Measurements from ENCODE around the gene CREBZF.

DNA sequence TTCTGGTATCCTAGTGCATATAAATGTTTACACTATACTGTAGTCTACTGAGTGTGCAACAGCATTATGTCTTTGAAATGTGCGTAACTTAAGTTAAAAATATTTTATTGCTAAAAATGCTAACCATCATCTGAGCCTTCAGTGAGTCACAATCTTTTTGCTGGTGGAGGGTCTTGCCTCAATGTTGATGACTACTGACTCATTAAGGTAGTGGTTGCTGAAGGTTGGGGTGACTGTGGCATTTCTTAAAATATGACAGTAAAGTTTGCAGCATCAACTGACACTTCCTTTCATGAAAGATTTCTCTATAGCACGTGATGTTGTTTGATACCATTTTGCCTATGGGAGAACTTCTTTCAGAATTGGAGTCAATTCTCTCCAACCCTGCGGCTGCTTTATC lies 8.5 kb upstream of the CREBZF start:
- TF ChIP-seq POLR2AphosphoS5 (IDR thresholded peaks at IDR 0.05; ENCODE audit: low read depth) (no peak), EZH2 (IDR thresholded peaks at IDR 0.05; ENCODE audit: low read depth, unreplicated experiment) (no peak), JUNB (IDR thresholded peaks at IDR 0.05; ENCODE audit: unreplicated experiment) (no peak), CREB1 (CRISPR knock-in tag; IDR thresholded peaks at IDR 0.05; ENCODE audit: low read depth) (no peak), EZH2phosphoT487 (IDR thresholded peaks at IDR 0.05; ENCODE audit: unreplicated experiment) (no peak), ZNF114 (CRISPR knock-in tag; IDR thresholded peaks at IDR 0.05) (no peak), STAT1 (IDR thresholded peaks at IDR 0.05; ENCODE audit: unreplicated experiment) (no peak), ZNF331 (CRISPR knock-in tag; IDR thresholded peaks at IDR 0.05; ENCODE audit: low read depth) (no peak), NANOG (IDR thresholded peaks at IDR 0.05; ENCODE audit: borderline replicate concordance) (no peak)
- TF ChIP-seq, protein P1, sequence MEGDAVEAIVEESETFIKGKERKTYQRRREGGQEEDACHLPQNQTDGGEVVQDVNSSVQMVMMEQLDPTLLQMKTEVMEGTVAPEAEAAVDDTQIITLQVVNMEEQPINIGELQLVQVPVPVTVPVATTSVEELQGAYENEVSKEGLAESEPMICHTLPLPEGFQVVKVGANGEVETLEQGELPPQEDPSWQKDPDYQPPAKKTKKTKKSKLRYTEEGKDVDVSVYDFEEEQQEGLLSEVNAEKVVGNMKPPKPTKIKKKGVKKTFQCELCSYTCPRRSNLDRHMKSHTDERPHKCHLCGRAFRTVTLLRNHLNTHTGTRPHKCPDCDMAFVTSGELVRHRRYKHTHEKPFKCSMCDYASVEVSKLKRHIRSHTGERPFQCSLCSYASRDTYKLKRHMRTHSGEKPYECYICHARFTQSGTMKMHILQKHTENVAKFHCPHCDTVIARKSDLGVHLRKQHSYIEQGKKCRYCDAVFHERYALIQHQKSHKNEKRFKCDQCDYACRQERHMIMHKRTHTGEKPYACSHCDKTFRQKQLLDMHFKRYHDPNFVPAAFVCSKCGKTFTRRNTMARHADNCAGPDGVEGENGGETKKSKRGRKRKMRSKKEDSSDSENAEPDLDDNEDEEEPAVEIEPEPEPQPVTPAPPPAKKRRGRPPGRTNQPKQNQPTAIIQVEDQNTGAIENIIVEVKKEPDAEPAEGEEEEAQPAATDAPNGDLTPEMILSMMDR (conservative IDR thresholded peaks at IDR 0.05; ENCODE audit: low read depth in 2 of 2) = no peak
- TF ChIP-seq, protein P2, sequence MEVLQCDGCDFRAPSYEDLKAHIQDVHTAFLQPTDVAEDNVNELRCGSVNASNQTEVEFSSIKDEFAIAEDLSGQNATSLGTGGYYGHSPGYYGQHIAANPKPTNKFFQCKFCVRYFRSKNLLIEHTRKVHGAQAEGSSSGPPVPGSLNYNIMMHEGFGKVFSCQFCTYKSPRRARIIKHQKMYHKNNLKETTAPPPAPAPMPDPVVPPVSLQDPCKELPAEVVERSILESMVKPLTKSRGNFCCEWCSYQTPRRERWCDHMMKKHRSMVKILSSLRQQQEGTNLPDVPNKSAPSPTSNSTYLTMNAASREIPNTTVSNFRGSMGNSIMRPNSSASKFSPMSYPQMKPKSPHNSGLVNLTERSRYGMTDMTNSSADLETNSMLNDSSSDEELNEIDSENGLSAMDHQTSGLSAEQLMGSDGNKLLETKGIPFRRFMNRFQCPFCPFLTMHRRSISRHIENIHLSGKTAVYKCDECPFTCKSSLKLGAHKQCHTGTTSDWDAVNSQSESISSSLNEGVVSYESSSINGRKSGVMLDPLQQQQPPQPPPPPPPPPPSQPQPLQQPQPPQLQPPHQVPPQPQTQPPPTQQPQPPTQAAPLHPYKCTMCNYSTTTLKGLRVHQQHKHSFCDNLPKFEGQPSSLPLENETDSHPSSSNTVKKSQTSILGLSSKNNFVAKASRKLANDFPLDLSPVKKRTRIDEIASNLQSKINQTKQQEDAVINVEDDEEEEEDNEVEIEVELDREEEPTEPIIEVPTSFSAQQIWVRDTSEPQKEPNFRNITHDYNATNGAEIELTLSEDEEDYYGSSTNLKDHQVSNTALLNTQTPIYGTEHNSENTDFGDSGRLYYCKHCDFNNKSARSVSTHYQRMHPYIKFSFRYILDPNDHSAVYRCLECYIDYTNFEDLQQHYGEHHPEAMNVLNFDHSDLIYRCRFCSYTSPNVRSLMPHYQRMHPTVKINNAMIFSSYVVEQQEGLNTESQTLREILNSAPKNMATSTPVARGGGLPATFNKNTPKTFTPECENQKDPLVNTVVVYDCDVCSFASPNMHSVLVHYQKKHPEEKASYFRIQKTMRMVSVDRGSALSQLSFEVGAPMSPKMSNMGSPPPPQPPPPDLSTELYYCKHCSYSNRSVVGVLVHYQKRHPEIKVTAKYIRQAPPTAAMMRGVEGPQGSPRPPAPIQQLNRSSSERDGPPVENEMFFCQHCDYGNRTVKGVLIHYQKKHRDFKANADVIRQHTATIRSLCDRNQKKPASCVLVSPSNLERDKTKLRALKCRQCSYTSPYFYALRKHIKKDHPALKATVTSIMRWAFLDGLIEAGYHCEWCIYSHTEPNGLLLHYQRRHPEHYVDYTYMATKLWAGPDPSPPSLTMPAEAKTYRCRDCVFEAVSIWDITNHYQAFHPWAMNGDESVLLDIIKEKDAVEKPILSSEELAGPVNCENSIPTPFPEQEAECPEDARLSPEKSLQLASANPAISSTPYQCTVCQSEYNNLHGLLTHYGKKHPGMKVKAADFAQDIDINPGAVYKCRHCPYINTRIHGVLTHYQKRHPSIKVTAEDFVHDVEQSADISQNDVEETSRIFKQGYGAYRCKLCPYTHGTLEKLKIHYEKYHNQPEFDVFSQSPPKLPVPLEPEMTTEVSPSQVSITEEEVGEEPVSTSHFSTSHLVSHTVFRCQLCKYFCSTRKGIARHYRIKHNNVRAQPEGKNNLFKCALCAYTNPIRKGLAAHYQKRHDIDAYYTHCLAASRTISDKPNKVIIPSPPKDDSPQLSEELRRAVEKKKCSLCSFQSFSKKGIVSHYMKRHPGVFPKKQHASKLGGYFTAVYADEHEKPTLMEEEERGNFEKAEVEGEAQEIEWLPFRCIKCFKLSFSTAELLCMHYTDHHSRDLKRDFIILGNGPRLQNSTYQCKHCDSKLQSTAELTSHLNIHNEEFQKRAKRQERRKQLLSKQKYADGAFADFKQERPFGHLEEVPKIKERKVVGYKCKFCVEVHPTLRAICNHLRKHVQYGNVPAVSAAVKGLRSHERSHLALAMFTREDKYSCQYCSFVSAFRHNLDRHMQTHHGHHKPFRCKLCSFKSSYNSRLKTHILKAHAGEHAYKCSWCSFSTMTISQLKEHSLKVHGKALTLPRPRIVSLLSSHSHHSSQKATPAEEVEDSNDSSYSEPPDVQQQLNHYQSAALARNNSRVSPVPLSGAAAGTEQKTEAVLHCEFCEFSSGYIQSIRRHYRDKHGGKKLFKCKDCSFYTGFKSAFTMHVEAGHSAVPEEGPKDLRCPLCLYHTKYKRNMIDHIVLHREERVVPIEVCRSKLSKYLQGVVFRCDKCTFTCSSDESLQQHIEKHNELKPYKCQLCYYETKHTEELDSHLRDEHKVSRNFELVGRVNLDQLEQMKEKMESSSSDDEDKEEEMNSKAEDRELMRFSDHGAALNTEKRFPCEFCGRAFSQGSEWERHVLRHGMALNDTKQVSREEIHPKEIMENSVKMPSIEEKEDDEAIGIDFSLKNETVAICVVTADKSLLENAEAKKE (CRISPR knock-in tag; IDR thresholded peaks at IDR 0.05) = no peak
- TF ChIP-seq, protein P3, sequence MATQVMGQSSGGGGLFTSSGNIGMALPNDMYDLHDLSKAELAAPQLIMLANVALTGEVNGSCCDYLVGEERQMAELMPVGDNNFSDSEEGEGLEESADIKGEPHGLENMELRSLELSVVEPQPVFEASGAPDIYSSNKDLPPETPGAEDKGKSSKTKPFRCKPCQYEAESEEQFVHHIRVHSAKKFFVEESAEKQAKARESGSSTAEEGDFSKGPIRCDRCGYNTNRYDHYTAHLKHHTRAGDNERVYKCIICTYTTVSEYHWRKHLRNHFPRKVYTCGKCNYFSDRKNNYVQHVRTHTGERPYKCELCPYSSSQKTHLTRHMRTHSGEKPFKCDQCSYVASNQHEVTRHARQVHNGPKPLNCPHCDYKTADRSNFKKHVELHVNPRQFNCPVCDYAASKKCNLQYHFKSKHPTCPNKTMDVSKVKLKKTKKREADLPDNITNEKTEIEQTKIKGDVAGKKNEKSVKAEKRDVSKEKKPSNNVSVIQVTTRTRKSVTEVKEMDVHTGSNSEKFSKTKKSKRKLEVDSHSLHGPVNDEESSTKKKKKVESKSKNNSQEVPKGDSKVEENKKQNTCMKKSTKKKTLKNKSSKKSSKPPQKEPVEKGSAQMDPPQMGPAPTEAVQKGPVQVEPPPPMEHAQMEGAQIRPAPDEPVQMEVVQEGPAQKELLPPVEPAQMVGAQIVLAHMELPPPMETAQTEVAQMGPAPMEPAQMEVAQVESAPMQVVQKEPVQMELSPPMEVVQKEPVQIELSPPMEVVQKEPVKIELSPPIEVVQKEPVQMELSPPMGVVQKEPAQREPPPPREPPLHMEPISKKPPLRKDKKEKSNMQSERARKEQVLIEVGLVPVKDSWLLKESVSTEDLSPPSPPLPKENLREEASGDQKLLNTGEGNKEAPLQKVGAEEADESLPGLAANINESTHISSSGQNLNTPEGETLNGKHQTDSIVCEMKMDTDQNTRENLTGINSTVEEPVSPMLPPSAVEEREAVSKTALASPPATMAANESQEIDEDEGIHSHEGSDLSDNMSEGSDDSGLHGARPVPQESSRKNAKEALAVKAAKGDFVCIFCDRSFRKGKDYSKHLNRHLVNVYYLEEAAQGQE (IDR thresholded peaks at IDR 0.05; ENCODE audit: unreplicated experiment) = no peak
- TF ChIP-seq, protein P4, sequence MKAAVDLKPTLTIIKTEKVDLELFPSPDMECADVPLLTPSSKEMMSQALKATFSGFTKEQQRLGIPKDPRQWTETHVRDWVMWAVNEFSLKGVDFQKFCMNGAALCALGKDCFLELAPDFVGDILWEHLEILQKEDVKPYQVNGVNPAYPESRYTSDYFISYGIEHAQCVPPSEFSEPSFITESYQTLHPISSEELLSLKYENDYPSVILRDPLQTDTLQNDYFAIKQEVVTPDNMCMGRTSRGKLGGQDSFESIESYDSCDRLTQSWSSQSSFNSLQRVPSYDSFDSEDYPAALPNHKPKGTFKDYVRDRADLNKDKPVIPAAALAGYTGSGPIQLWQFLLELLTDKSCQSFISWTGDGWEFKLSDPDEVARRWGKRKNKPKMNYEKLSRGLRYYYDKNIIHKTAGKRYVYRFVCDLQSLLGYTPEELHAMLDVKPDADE (IDR thresholded peaks at IDR 0.05) = no peak

Data from GM23338 (cell line).